Endothelial cell of hepatic sinusoid (primary cell): ENCODE measurements around the gene DIP2B.

ENCODE experiments used
- in situ Hi-C: cut with HindIII; loops from 2 replicates; pipeline ENCODE4 v1.10.0; 2017; ENCODE audit warnings: low sequenced_read_pairs

Gene DIP2B

GRCh38 chr12:50720501-50720900 lies 215.7 kb downstream of the DIP2B start:
- in situ Hi-C loops = no loop called here

- in situ Hi-C loops = no loop called here
These were observed 219.1 kb downstream of the DIP2B start for GRCh38 chr12:50723865-50724264.

- in situ Hi-C loops = loop anchor here (5.0 kb wide), 2 partner anchors 33 to 103 kb away; no protein-coding TSS in a partner anchor
These were observed 220.5 kb downstream of the DIP2B start for GRCh38 chr12:50725011-50725942.

GRCh38 chr12:50727466-50727865 lies 222.7 kb downstream of the DIP2B start:
- in situ Hi-C loops = loop anchor here (5.0 kb wide), 2 partner anchors 35 to 105 kb away; no protein-coding TSS in a partner anchor

GRCh38 chr12:50728417-50728816 lies 223.6 kb downstream of the DIP2B start:
- in situ Hi-C loops = loop anchor here (5.0 kb wide), 2 partner anchors 36 to 106 kb away; no protein-coding TSS in a partner anchor

GRCh38 chr12:50728841-50729240 lies 224.1 kb downstream of the DIP2B start:
- in situ Hi-C loops = loop anchor here (5.0 kb wide), 2 partner anchors 37 to 107 kb away; no protein-coding TSS in a partner anchor

GRCh38 chr12:50732591-50732990 lies 227.8 kb downstream of the DIP2B start:
- in situ Hi-C loops = no loop called here

- in situ Hi-C loops = no loop called here
These were observed 228.9 kb downstream of the DIP2B start for GRCh38 chr12:50733706-50734105.

- in situ Hi-C loops = no loop called here
These were observed 229.9 kb downstream of the DIP2B start for GRCh38 chr12:50734409-50735263.

- in situ Hi-C loops = no loop called here
These were observed 234.8 kb downstream of the DIP2B start for GRCh38 chr12:50739611-50740010.

GRCh38 chr12:50740307-50740706 lies 235.5 kb downstream of the DIP2B start:
- in situ Hi-C loops = no loop called here

- in situ Hi-C loops = no loop called here
These were observed 238.0 kb downstream of the DIP2B start for GRCh38 chr12:50742776-50743175.

- in situ Hi-C loops = no loop called here
These were observed 241.1 kb downstream of the DIP2B start for GRCh38 chr12:50745861-50746260.

GRCh38 chr12:50746431-50746830 lies 241.6 kb downstream of the DIP2B start:
- in situ Hi-C loops = no loop called here

GRCh38 chr12:50747817-50748216 lies 243.0 kb downstream of the DIP2B start:
- in situ Hi-C loops = no loop called here

- in situ Hi-C loops = no loop called here
These were observed 244.7 kb downstream of the DIP2B start for GRCh38 chr12:50749459-50749882.

GRCh38 chr12:50750366-50750765 lies 245.6 kb downstream of the DIP2B start:
- in situ Hi-C loops = no loop called here

- in situ Hi-C loops = no loop called here
These were observed 247.3 kb downstream of the DIP2B start for GRCh38 chr12:50751948-50752721.

- in situ Hi-C loops = no loop called here
These were observed 248.5 kb downstream of the DIP2B start for GRCh38 chr12:50753232-50753769.

- in situ Hi-C loops = no loop called here
These were observed 259.0 kb downstream of the DIP2B start, which contains the start of gene ATF1 for GRCh38 chr12:50763639-50764285. TSS of gene ATF1 (plus strand) at chr12:50764101. CDS start at chr12:50780146, 16,045 bp downstream.
